Keratinocyte (primary cell): ENCODE results near the gene BOLL. TPM values are rescaled to one million over a fixed set of nuclear protein-coding genes. Genes with fewer than 3 reads are reported as not detected.

Source experiments
- DNase-seq: peaks from one replicate; pipeline ENCODE4 v3.0.0-alpha.2; 2011; ENCODE audit warnings: low read depth, missing footprints, low spot score
- FAIRE-seq: peaks from 2 replicates; lab custom pipeline; 2011; peaks lifted over from hg19 to GRCh38; lab: Jason Lieb, UNC
- H2AFZ ChIP-seq: 2 replicates; pipeline ENCODE4 v1.6.0; 2012; ENCODE audit warnings: low read length, control low read depth, inconsistent platforms; ENCODE audit not compliant: control insufficient read depth
- H3K27ac ChIP-seq: 2 replicates; pipeline ENCODE4 v1.5.1; 2011; ENCODE audit warnings: low read length; ENCODE audit not compliant: control insufficient read depth, insufficient read depth
- H3K27me3 ChIP-seq: 3 replicates; pipeline ENCODE4 v1.6.0; 2011; ENCODE audit warnings: low read length; ENCODE audit not compliant: control insufficient read depth, insufficient read depth; ENCODE audit errors: extremely low read depth
- H3K36me3 ChIP-seq, 2 experiments: 2 replicates in 1 of 2; 3 replicates in 1 of 2; pipeline ENCODE4 v1.5.1; 2011; ENCODE audit warnings: low read length in 2 of 2, mild to moderate bottlenecking in 1 of 2; ENCODE audit not compliant: control insufficient read depth in 2 of 2, insufficient read depth in 2 of 2; ENCODE audit errors: extremely low read depth in 1 of 2
- H3K4me1 ChIP-seq: 3 replicates; pipeline ENCODE4 v1.5.1; 2011; ENCODE audit warnings: low read length; ENCODE audit not compliant: control insufficient read depth, insufficient read depth; ENCODE audit errors: extremely low read depth
- H3K4me2 ChIP-seq: 3 replicates; pipeline ENCODE4 v1.6.0; 2011; ENCODE audit warnings: low read depth, low read length; ENCODE audit not compliant: control insufficient read depth, insufficient read depth; ENCODE audit errors: extremely low read depth
- H3K4me3 ChIP-seq, 3 experiments: fragments of 200-600 bp in 1 of 3; sonication (generic) in 1 of 3; 2 replicates in 2 of 3; 3 replicates in 1 of 3; pipeline ENCODE4 v1.5.1; 2011 to 2016; ENCODE audit warnings: low read length in 3 of 3, mild to moderate bottlenecking in 3 of 3, control low read depth in 2 of 3, inconsistent platforms in 1 of 3, low read depth in 1 of 3, mixed read lengths in 1 of 3, mixed run types in 1 of 3, moderate library complexity in 1 of 3; ENCODE audit not compliant: control insufficient read depth in 2 of 3, insufficient read depth in 2 of 3; ENCODE audit errors: extremely low read depth in 1 of 3
- H3K79me2 ChIP-seq: 2 replicates; pipeline ENCODE4 v1.6.0; 2012; ENCODE audit warnings: low read length; ENCODE audit not compliant: control insufficient read depth, insufficient read depth
- H3K9ac ChIP-seq: 3 replicates; pipeline ENCODE4 v1.6.0; 2011; ENCODE audit warnings: low read length; ENCODE audit not compliant: control insufficient read depth, insufficient read depth; ENCODE audit errors: extremely low read depth
- H3K9me1 ChIP-seq: 3 replicates; pipeline ENCODE4 v1.6.0; 2011; ENCODE audit warnings: low read length; ENCODE audit not compliant: control insufficient read depth, insufficient read depth; ENCODE audit errors: extremely low read depth
- H3K9me3 ChIP-seq: 2 replicates; pipeline ENCODE4 v1.5.1; 2012; ENCODE audit warnings: low read depth, low read length; ENCODE audit not compliant: control insufficient read depth
- H4K20me1 ChIP-seq: 3 replicates; pipeline ENCODE4 v1.6.0; 2011; ENCODE audit warnings: low read length; ENCODE audit not compliant: control insufficient read depth, insufficient read depth; ENCODE audit errors: extremely low read depth
- CTCF ChIP-seq, 3 experiments: IDR thresholded peaks in 1 of 3; conservative IDR thresholded peaks in 1 of 3; optimal IDR thresholded peaks in 1 of 3; 2 replicates in 2 of 3; 3 replicates in 1 of 3; pipeline versions ENCODE3 to v1.5.1; 2011; ENCODE audit warnings: low read length in 3 of 3, mild to moderate bottlenecking in 3 of 3, moderate library complexity in 2 of 3, control low read depth in 1 of 3, inconsistent platforms in 1 of 3; ENCODE audit not compliant: insufficient read depth in 2 of 3; ENCODE audit errors: extremely low read depth in 1 of 3
- EZH2 ChIP-seq: IDR thresholded peaks from one replicate; pipeline ENCODE4 v1.6.1; 2012; ENCODE audit warnings: inconsistent platforms, mild to moderate bottlenecking, low read length, moderate library complexity
- dilution Hi-C: fragments of 300-500 bp; cut with MboI; formaldehyde crosslinking; loops from one replicate; pipeline ENCODE4 v1.7.0; 2020; ENCODE audit warnings: low sequenced_read_pairs; ENCODE audit not compliant: extremely low pct_ligation_motif_present
- polyA plus RNA-seq, 5 experiments: library from polyadenylated mRNA; depleted of rRNA in 3 of 5; stranded (reverse) in 3 of 5; stranded (forward) in 1 of 5; unstranded in 1 of 5; fragments of >200 nt; gene quantifications; 1 replicate in 1 of 5; 2 replicates in 3 of 5; 3 replicates in 1 of 5; pipeline versions ENCODE4 v1.2.1 to v1.2.3, GENCODE V29; 2011 to 2012; ENCODE audit warnings: missing spikeins in 2 of 5, low read depth in 1 of 5, low replicate concordance in 1 of 5

BOLL gene
- polyA plus RNA-seq, 1 donor (not counting 4 experiments of a cell fraction or from before 2014, with no cell fraction given) = not detected

DNA sequence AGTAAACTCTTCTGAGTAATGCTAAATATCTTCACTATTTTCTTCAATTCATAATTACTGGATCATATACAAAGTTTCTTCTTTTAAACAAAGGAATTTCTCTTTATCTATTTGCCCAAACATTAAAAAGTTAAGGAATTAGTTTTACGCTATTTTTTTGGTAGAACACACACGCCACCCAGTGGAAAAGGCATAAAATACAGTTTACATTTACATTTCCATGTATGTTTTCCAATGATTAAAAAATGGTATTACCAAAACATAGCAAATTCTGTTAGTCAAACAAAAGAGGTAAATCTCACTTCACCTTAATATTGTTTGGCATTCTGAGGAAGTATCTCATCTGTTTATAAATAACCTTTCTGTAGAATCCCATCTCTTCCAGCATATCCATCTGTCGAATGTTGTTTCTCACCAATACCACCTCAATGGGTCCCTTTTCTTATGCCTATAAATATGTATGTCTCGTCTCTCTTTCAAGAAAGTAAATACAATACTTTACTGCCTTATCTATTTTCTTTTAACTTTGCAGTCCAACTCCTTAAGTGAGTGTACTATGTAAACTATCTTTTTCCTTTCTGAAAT is 7.2 kb downstream of the BOLL start:
- Histone ChIP-seq H3K9me1 (no peaks in the 10 kb centered on the region), H3K27ac (no peak overlapping the region), H2AFZ (no peak overlapping the region), H3K9me3 (no peaks in the 10 kb centered on the region), H3K4me2 (no peak overlapping the region), H4K20me1 (no peaks in the 10 kb centered on the region), H3K27me3 (no peaks in the 10 kb centered on the region), H3K4me3 (no peak overlapping the region), H3K36me3 (no peaks in the 10 kb centered on the region), H3K4me1 (no peaks in the 10 kb centered on the region), H3K9ac (no peak overlapping the region), H3K79me2 (no peaks in the 10 kb centered on the region)
- no peak for DNase-seq
- dilution Hi-C loops = no loop called here
- no peak for TF ChIP-seq EZH2
- TF ChIP-seq CTCF (optimal IDR thresholded peaks at IDR 0.05 in 1 of 3, IDR thresholded peaks at IDR 0.05 in 1 of 3, conservative IDR thresholded peaks at IDR 0.05 in 1 of 3; ENCODE audit: extremely low read depth in 1 of 3, insufficient read depth in 2 of 3, low read length in 3 of 3) = peak in 2 of 3 experiments; percentile 22 to 50
- no peak for FAIRE-seq

- Histone ChIP-seq H3K27me3 (no peaks in the 10 kb centered on the region), H3K4me1 (no peaks in the 10 kb centered on the region), H3K36me3 (no peaks in the 10 kb centered on the region), H3K4me3 (no peak overlapping the region), H3K4me2 (no peak overlapping the region), H2AFZ (no peak overlapping the region), H3K27ac (no peak overlapping the region), H3K9me1 (no peaks in the 10 kb centered on the region), H3K9me3 (no peaks in the 10 kb centered on the region), H3K9ac (no peak overlapping the region), H3K79me2 (no peaks in the 10 kb centered on the region), H4K20me1 (no peaks in the 10 kb centered on the region)
- TF ChIP-seq CTCF (optimal IDR thresholded peaks at IDR 0.05 in 1 of 3, IDR thresholded peaks at IDR 0.05 in 1 of 3, conservative IDR thresholded peaks at IDR 0.05 in 1 of 3; ENCODE audit: extremely low read depth in 1 of 3, insufficient read depth in 2 of 3, low read length in 3 of 3) = no peak
- TF ChIP-seq EZH2 = no peak
- DNase-seq (no peak), FAIRE-seq (no peak)
- dilution Hi-C loops = no loop called here
Observed at GRCh38 chr2:197760293-197760657, 24.8 kb downstream of the BOLL start.
